ENCODE results near the gene OSBPL10.

DNA sequence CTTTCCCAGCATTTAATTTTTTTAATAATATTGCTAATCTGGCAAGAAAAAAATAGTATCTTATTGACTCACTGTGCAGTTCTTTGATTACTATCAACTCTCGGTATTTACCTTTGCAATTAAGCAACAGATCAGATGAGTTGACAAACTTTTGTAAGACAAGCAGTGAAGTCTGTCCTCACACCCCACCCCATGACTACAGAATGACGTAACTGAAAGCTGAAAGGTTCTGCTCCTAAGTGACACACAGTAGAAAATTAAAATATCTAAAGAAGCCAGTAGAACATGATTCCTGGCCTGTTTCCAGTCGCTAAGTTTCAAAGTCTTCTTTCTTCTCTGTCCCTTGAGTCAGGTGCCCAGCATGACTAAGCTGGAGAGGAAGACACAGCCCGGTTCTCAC is 312.8 kb downstream of the OSBPL10 start:
- TF ChIP-seq CTCF (IDR thresholded peaks at IDR 0.05; ENCODE audit: poor library complexity, severe bottlenecking) (no peak), POLR2AphosphoS5 (IDR thresholded peaks at IDR 0.05) (no peak), SMC3 (conservative IDR thresholded peaks at IDR 0.05; ENCODE audit: poor library complexity) (no peak), EZH2 (IDR thresholded peaks at IDR 0.05; ENCODE audit: borderline replicate concordance, insufficient read depth, low read length, poor library complexity, severe bottlenecking) (no peak), RAD21 (conservative IDR thresholded peaks at IDR 0.05) (no peak)
- TF ChIP-seq, protein P1, sequence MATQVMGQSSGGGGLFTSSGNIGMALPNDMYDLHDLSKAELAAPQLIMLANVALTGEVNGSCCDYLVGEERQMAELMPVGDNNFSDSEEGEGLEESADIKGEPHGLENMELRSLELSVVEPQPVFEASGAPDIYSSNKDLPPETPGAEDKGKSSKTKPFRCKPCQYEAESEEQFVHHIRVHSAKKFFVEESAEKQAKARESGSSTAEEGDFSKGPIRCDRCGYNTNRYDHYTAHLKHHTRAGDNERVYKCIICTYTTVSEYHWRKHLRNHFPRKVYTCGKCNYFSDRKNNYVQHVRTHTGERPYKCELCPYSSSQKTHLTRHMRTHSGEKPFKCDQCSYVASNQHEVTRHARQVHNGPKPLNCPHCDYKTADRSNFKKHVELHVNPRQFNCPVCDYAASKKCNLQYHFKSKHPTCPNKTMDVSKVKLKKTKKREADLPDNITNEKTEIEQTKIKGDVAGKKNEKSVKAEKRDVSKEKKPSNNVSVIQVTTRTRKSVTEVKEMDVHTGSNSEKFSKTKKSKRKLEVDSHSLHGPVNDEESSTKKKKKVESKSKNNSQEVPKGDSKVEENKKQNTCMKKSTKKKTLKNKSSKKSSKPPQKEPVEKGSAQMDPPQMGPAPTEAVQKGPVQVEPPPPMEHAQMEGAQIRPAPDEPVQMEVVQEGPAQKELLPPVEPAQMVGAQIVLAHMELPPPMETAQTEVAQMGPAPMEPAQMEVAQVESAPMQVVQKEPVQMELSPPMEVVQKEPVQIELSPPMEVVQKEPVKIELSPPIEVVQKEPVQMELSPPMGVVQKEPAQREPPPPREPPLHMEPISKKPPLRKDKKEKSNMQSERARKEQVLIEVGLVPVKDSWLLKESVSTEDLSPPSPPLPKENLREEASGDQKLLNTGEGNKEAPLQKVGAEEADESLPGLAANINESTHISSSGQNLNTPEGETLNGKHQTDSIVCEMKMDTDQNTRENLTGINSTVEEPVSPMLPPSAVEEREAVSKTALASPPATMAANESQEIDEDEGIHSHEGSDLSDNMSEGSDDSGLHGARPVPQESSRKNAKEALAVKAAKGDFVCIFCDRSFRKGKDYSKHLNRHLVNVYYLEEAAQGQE (IDR thresholded peaks at IDR 0.05; ENCODE audit: borderline replicate concordance): no peak

Measured in neural cell (in vitro differentiated cells).